Activated T-helper 1 cell treated with anti-CD3 and anti-CD28 coated beads, Interleukin-12 subunit alpha, Interleukin-12 subunit beta, Interleukin-2, Interleukin-4 antibody, amounts not matched to agents 30 ng/mL and 10 ng/mL and 1 ng/mL, durations not matched to agents 14 hours and 24 hours and 36 hours (primary cell): Measurements from ENCODE around the gene NARF. TPM values are rescaled to one million over a fixed set of nuclear protein-coding genes. Genes with fewer than 3 reads are reported as not detected.

Experiments used
- DNase-seq: peaks from one replicate; pipeline ENCODE4 v3.0.0; 2021; ENCODE audit warnings: low spot score
- H3K27ac Mint-ChIP-seq: one replicate; pipeline ENCODE4 v1.8.0; 2021; ENCODE audit warnings: mild to moderate bottlenecking, mixed read lengths
- H3K27me3 Mint-ChIP-seq: one replicate; pipeline ENCODE4 v1.8.0; 2022; ENCODE audit warnings: mild to moderate bottlenecking, moderate library complexity, mixed read lengths; ENCODE audit not compliant: insufficient read depth
- H3K36me3 Mint-ChIP-seq: one replicate; pipeline ENCODE4 v1.8.0; 2021; ENCODE audit warnings: low read depth, mixed read lengths
- H3K4me1 Mint-ChIP-seq: one replicate; pipeline ENCODE4 v1.8.0; 2021; ENCODE audit warnings: low read depth, mixed read lengths
- H3K4me3 Mint-ChIP-seq: one replicate; pipeline ENCODE4 v1.8.0; 2021; ENCODE audit warnings: mild to moderate bottlenecking, moderate library complexity, mixed read lengths
- H3K9me3 Mint-ChIP-seq: one replicate; pipeline ENCODE4 v1.8.0; 2021; ENCODE audit warnings: mixed read lengths
- intact Hi-C: fragments of 100-400 bp; cut with micrococcal nuclease; formaldehyde crosslinking; loops from one replicate; pipeline ENCODE4 v1.15.1; 2024
- total RNA-seq: library from RNA; stranded (reverse); gene quantifications from 2 replicates; pipeline ENCODE4 v1.2.3, GENCODE V29; 2022

NARF gene
- total RNA-seq, 1 donor from 2014 or later = 103 TPM

- Mint-ChIP-seq H3K9me3 (no peaks in the 10 kb centered on the region), H3K27ac (no peak overlapping the region), H3K27me3 (no peaks in the 10 kb centered on the region), H3K4me3 (no peak overlapping the region), H3K36me3 (peaks cover 37% of the 10 kb centered on the region), H3K4me1 (peaks cover 21% of the 10 kb centered on the region)
- intact Hi-C loops = no loop called here
- no peak for DNase-seq
Measured at GRCh38 chr17:82475458-82475857, 16.9 kb downstream of the NARF start.

- H3K9me3 Mint-ChIP-seq = no peaks in the 10 kb centered on the region
- no peak for DNase-seq
- H3K27ac Mint-ChIP-seq = peak overlapping the region; percentile 62
- no peak overlapping the region for H3K4me3 Mint-ChIP-seq
- peaks cover 21% of the 10 kb centered on the region for H3K4me1 Mint-ChIP-seq
- H3K36me3 Mint-ChIP-seq = peaks cover 40% of the 10 kb centered on the region
- no peaks in the 10 kb centered on the region for H3K27me3 Mint-ChIP-seq
- intact Hi-C loops = no loop called here
Measured at GRCh38 chr17:82477934-82478333, 19.4 kb downstream of the NARF start.

- Mint-ChIP-seq H3K4me1 (peaks cover 22% of the 10 kb centered on the region), H3K36me3 (peaks cover 42% of the 10 kb centered on the region), H3K27me3 (no peaks in the 10 kb centered on the region), H3K4me3 (no peak overlapping the region), H3K9me3 (no peaks in the 10 kb centered on the region), H3K27ac (no peak overlapping the region)
- intact Hi-C loops = loop anchor here (2.0 kb wide), 1 partner anchor 71 kb away; no protein-coding TSS in a partner anchor
- DNase-seq = no peak
Measured at GRCh38 chr17:82479602-82480001, 21.1 kb downstream of the NARF start.

GRCh38 chr17:82480318-82480717, 21.8 kb downstream of the NARF start:
- Mint-ChIP-seq H3K27ac (no peak overlapping the region), H3K9me3 (no peaks in the 10 kb centered on the region), H3K4me3 (no peak overlapping the region), H3K4me1 (peaks cover 29% of the 10 kb centered on the region), H3K36me3 (peaks cover 45% of the 10 kb centered on the region), H3K27me3 (no peaks in the 10 kb centered on the region)
- intact Hi-C loops = loop anchor here (2.0 kb wide), 1 partner anchor 70 kb away; no protein-coding TSS in a partner anchor
- DNase-seq = no peak

GRCh38 chr17:82483204-82483660, 24.7 kb downstream of the NARF start:
- Mint-ChIP-seq H3K4me3 (no peak overlapping the region), H3K9me3 (no peaks in the 10 kb centered on the region), H3K36me3 (peaks cover 55% of the 10 kb centered on the region), H3K27me3 (no peaks in the 10 kb centered on the region), H3K27ac (no peak overlapping the region), H3K4me1 (peaks cover 34% of the 10 kb centered on the region)
- no peak for DNase-seq
- intact Hi-C loops = no loop called here

- no peaks in the 10 kb centered on the region for H3K27me3 Mint-ChIP-seq
- H3K27ac Mint-ChIP-seq = no peak overlapping the region
- peaks cover 57% of the 10 kb centered on the region for H3K36me3 Mint-ChIP-seq
- peaks cover 31% of the 10 kb centered on the region for H3K4me1 Mint-ChIP-seq
- intact Hi-C loops = no loop called here
- no peaks in the 10 kb centered on the region for H3K9me3 Mint-ChIP-seq
- no peak overlapping the region for H3K4me3 Mint-ChIP-seq
- no peak for DNase-seq
Measured at GRCh38 chr17:82483836-82484235, 25.3 kb downstream of the NARF start.

- Mint-ChIP-seq H3K9me3 (no peaks in the 10 kb centered on the region), H3K36me3 (peaks cover 57% of the 10 kb centered on the region), H3K27ac (peak overlapping the region; percentile 18), H3K4me1 (peaks cover 21% of the 10 kb centered on the region), H3K27me3 (no peaks in the 10 kb centered on the region), H3K4me3 (no peak overlapping the region)
- DNase-seq = no peak
- intact Hi-C loops = no loop called here
Measured at GRCh38 chr17:82486231-82487094, 27.9 kb downstream of the NARF start.

- H3K4me1 Mint-ChIP-seq = peaks cover 21% of the 10 kb centered on the region
- no peaks in the 10 kb centered on the region for H3K9me3 Mint-ChIP-seq
- no peak overlapping the region for H3K4me3 Mint-ChIP-seq
- intact Hi-C loops = no loop called here
- H3K27me3 Mint-ChIP-seq = no peaks in the 10 kb centered on the region
- peaks cover 48% of the 10 kb centered on the region for H3K36me3 Mint-ChIP-seq
- H3K27ac Mint-ChIP-seq = no peak overlapping the region
- no peak for DNase-seq
Measured at GRCh38 chr17:82487910-82488309, 29.4 kb downstream of the NARF start.

GRCh38 chr17:82489117-82489516, 30.6 kb downstream of the NARF start:
- Mint-ChIP-seq H3K9me3 (no peaks in the 10 kb centered on the region), H3K4me3 (no peak overlapping the region), H3K36me3 (peaks cover 44% of the 10 kb centered on the region), H3K27ac (no peak overlapping the region), H3K4me1 (peaks cover 26% of the 10 kb centered on the region), H3K27me3 (no peaks in the 10 kb centered on the region)
- no peak for DNase-seq
- intact Hi-C loops = no loop called here

GRCh38 chr17:82489851-82490511, 31.4 kb downstream of the NARF start:
- intact Hi-C loops = no loop called here
- no peaks in the 10 kb centered on the region for H3K27me3 Mint-ChIP-seq
- no peak for DNase-seq
- H3K36me3 Mint-ChIP-seq = peaks cover 39% of the 10 kb centered on the region
- no peaks in the 10 kb centered on the region for H3K9me3 Mint-ChIP-seq
- peaks cover 29% of the 10 kb centered on the region for H3K4me1 Mint-ChIP-seq
- no peak overlapping the region for H3K4me3 Mint-ChIP-seq
- H3K27ac Mint-ChIP-seq = no peak overlapping the region

- H3K9me3 Mint-ChIP-seq = no peaks in the 10 kb centered on the region
- no peak overlapping the region for H3K4me3 Mint-ChIP-seq
- H3K36me3 Mint-ChIP-seq = peaks cover 32% of the 10 kb centered on the region
- H3K4me1 Mint-ChIP-seq = peaks cover 23% of the 10 kb centered on the region
- intact Hi-C loops = no loop called here
- no peaks in the 10 kb centered on the region for H3K27me3 Mint-ChIP-seq
- DNase-seq = no peak
- no peak overlapping the region for H3K27ac Mint-ChIP-seq
Measured at GRCh38 chr17:82490512-82491195, 32.1 kb downstream of the NARF start.

GRCh38 chr17:82491196-82491530, 32.6 kb downstream of the NARF start:
- H3K9me3 Mint-ChIP-seq = no peaks in the 10 kb centered on the region
- no peak for DNase-seq
- intact Hi-C loops = no loop called here
- peaks cover 22% of the 10 kb centered on the region for H3K4me1 Mint-ChIP-seq
- H3K36me3 Mint-ChIP-seq = peaks cover 28% of the 10 kb centered on the region
- no peaks in the 10 kb centered on the region for H3K27me3 Mint-ChIP-seq
- no peak overlapping the region for H3K27ac Mint-ChIP-seq
- no peak overlapping the region for H3K4me3 Mint-ChIP-seq

GRCh38 chr17:82491533-82491932, 33.0 kb downstream of the NARF start:
- Mint-ChIP-seq H3K4me1 (peaks cover 21% of the 10 kb centered on the region), H3K9me3 (no peaks in the 10 kb centered on the region), H3K27me3 (no peaks in the 10 kb centered on the region), H3K36me3 (peaks cover 26% of the 10 kb centered on the region), H3K4me3 (no peak overlapping the region), H3K27ac (no peak overlapping the region)
- no peak for DNase-seq
- intact Hi-C loops = no loop called here
